Cardiac muscle cell (in vitro differentiated cells and primary cell): ENCODE data around the gene UBE2H. TPM values are rescaled to one million over a fixed set of nuclear protein-coding genes. Genes with fewer than 3 reads are reported as not detected.

Experiments used
- DNase-seq, 2 donors: peaks; one replicate each; pipeline versions ENCODE4 v3.0.0 to v3.0.0-alpha.2; 2010 to 2017; ENCODE audit warnings: low read depth in 1 of 2, low spot score in 1 of 2
- H3K27ac ChIP-seq: fragments of 200-600 bp; sonication (generic); 2 replicates; pipeline ENCODE4 v1.5.1; 2016
- H3K27me3 ChIP-seq: fragments of 200-600 bp; sonication (generic); 2 replicates; pipeline ENCODE4 v1.6.0; 2016; ENCODE audit warnings: control low read depth
- H3K36me3 ChIP-seq: fragments of 200-600 bp; sonication (generic); 2 replicates; pipeline ENCODE4 v1.5.1; 2016; ENCODE audit warnings: control low read depth
- H3K4me1 ChIP-seq: fragments of 200-600 bp; sonication (generic); 2 replicates; pipeline ENCODE4 v1.8.1; 2017; ENCODE audit warnings: low read depth, mild to moderate bottlenecking, mixed run types
- H3K4me3 ChIP-seq: fragments of 200-600 bp; sonication (generic); 2 replicates; pipeline ENCODE4 v1.5.1; 2016; ENCODE audit warnings: mild to moderate bottlenecking
- H3K9me3 ChIP-seq: fragments of 200-600 bp; sonication (generic); 2 replicates; pipeline ENCODE4 v1.5.1; 2017; ENCODE audit warnings: low read depth, mild to moderate bottlenecking, control low read depth
- CTCF ChIP-seq: IDR thresholded peaks from 2 replicates; pipeline ENCODE4 v1.5.1; 2012; ENCODE audit warnings: low read depth, mild to moderate bottlenecking, low read length
- polyA plus RNA-seq: library from polyadenylated mRNA; unstranded; fragments of >200 nt; fragmentation: Nextera tagmentation; extraction: Ambion mirVana; gene quantifications from 2 replicates; pipeline ENCODE4 v1.2.1, GENCODE V29; 2016
- total RNA-seq: library from RNA; depleted of rRNA; stranded (reverse); fragments of >200 nt; gene quantifications from 2 replicates; pipeline ENCODE4 v1.2.3, GENCODE V29; 2016

Gene UBE2H
- total and polyA plus RNA-seq, 2 experiments from 2014 or later = 140 to 409 TPM

- Histone ChIP-seq H3K27me3 (no peaks in the 10 kb centered on the region), H3K4me1 (no peaks in the 10 kb centered on the region), H3K9me3 (no peaks in the 10 kb centered on the region), H3K4me3 (no peak overlapping the region), H3K27ac (peak overlapping the region; percentile 25), H3K36me3 (no peaks in the 10 kb centered on the region)
- peak in 1 of 2 donors; percentile 47 for DNase-seq
- no peak for TF ChIP-seq CTCF
Measured at GRCh38 chr7:129907122-129907736, 45.5 kb downstream of the UBE2H start.

GRCh38 chr7:129906700-129907099 lies 46.1 kb downstream of the UBE2H start:
- peak in 1 of 2 donors; percentile 59 for DNase-seq
- no peak for TF ChIP-seq CTCF
- Histone ChIP-seq H3K9me3 (no peaks in the 10 kb centered on the region), H3K4me1 (no peaks in the 10 kb centered on the region), H3K27me3 (no peaks in the 10 kb centered on the region), H3K27ac (peak overlapping the region; percentile 25), H3K36me3 (peaks cover under 1% of the 10 kb centered on the region), H3K4me3 (no peak overlapping the region)

- DNase-seq = no peak
- no peak overlapping the region for H3K27ac ChIP-seq
- no peaks in the 10 kb centered on the region for H3K9me3 ChIP-seq
- no peaks in the 10 kb centered on the region for H3K27me3 ChIP-seq
- peaks cover 6% of the 10 kb centered on the region for H3K4me1 ChIP-seq
- H3K4me3 ChIP-seq = no peak overlapping the region
- H3K36me3 ChIP-seq = peaks cover 8% of the 10 kb centered on the region
- TF ChIP-seq CTCF = no peak
Measured at GRCh38 chr7:129903935-129904334, 48.8 kb downstream of the UBE2H start.

GRCh38 chr7:129902788-129903422 lies 49.9 kb downstream of the UBE2H start:
- Histone ChIP-seq H3K4me1 (peaks cover 17% of the 10 kb centered on the region), H3K27me3 (no peaks in the 10 kb centered on the region), H3K36me3 (peaks cover 8% of the 10 kb centered on the region), H3K4me3 (no peak overlapping the region), H3K27ac (no peak overlapping the region), H3K9me3 (no peaks in the 10 kb centered on the region)
- no peak for DNase-seq
- TF ChIP-seq CTCF = no peak

GRCh38 chr7:129898502-129899160 lies 54.1 kb downstream of the UBE2H start:
- Histone ChIP-seq H3K9me3 (no peaks in the 10 kb centered on the region), H3K27me3 (no peaks in the 10 kb centered on the region), H3K36me3 (peaks cover 10% of the 10 kb centered on the region), H3K4me3 (no peak overlapping the region), H3K27ac (peak overlapping the region; percentile 76), H3K4me1 (peaks cover 34% of the 10 kb centered on the region)
- no peak for DNase-seq
- TF ChIP-seq CTCF = no peak
